ENCODE results near the gene CALN1.

Gene CALN1

GRCh38 chr7:72021716-72022115 is 390.4 kb downstream of the CALN1 start:
- no peak overlapping the region for H3K4me3 ChIP-seq (ENCODE audit: low read depth, low read length)
- no peak for TF ChIP-seq CTCF (IDR thresholded peaks at IDR 0.05; ENCODE audit: low read depth, low read length, missing control alignments)
- DNase-seq (ENCODE audit: low read depth): no peak

GRCh38 chr7:72020311-72020710 is 391.8 kb downstream of the CALN1 start:
- no peak overlapping the region for H3K4me3 ChIP-seq (ENCODE audit: low read depth, low read length)
- no peak for DNase-seq (ENCODE audit: low read depth)
- TF ChIP-seq CTCF (IDR thresholded peaks at IDR 0.05; ENCODE audit: low read depth, low read length, missing control alignments): no peak

GRCh38 chr7:72019436-72019835 is 392.7 kb downstream of the CALN1 start:
- H3K4me3 ChIP-seq (ENCODE audit: low read depth, low read length): no peak overlapping the region
- TF ChIP-seq CTCF (IDR thresholded peaks at IDR 0.05; ENCODE audit: low read depth, low read length, missing control alignments): no peak
- DNase-seq (ENCODE audit: low read depth): no peak

DNA sequence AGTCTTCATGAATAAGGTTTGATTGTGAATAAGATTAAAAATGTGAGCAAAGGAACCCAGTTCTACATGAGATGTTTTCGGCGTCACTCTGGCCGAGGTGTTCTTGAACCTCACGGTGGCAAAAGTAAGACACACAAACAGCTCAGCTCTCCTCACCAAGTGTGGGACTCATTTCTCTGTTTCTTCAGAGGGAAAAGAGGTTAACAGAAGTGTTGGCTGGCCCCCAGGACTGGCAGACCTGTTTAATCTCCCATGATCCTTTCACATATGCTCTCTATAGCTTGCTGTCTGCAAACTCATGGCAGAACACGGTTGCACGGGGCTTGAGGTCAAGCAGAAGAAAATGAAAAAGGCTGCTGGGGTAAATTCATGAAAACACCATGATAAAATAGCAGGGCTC is 394.4 kb downstream of the CALN1 start:
- no peak for TF ChIP-seq CTCF (IDR thresholded peaks at IDR 0.05; ENCODE audit: low read depth, low read length, missing control alignments)
- no peak for DNase-seq (ENCODE audit: low read depth)
- H3K4me3 ChIP-seq (ENCODE audit: low read depth, low read length): no peak overlapping the region

DNA sequence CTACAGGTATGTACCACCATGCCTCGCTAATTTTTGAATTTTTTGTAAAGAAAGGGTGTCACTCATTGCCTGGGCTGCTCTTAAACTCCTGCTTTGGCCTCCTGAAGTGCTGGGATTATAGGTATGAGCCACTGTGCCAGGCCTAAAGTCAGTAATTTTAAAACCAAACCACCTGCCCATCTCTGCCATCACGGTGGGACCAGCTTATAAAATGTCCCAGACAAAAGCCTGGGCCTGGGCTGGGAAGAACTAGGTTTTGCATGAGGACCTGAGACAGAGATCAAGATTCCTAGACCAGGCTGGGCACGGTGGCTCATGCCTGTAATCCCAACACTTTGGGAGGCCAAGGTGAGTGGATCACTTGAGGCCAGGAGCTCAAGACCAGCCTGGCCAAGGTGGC is 395.6 kb downstream of the CALN1 start:
- H3K4me3 ChIP-seq (ENCODE audit: low read depth, low read length): no peak overlapping the region
- no peak for DNase-seq (ENCODE audit: low read depth)
- no peak for TF ChIP-seq CTCF (IDR thresholded peaks at IDR 0.05; ENCODE audit: low read depth, low read length, missing control alignments)

- H3K4me3 ChIP-seq (ENCODE audit: low read depth, low read length): no peak overlapping the region
- DNase-seq (ENCODE audit: low read depth): no peak
- no peak for TF ChIP-seq CTCF (IDR thresholded peaks at IDR 0.05; ENCODE audit: low read depth, low read length, missing control alignments)
Measured at GRCh38 chr7:72015136-72015535, 397.0 kb downstream of the CALN1 start.

DNA sequence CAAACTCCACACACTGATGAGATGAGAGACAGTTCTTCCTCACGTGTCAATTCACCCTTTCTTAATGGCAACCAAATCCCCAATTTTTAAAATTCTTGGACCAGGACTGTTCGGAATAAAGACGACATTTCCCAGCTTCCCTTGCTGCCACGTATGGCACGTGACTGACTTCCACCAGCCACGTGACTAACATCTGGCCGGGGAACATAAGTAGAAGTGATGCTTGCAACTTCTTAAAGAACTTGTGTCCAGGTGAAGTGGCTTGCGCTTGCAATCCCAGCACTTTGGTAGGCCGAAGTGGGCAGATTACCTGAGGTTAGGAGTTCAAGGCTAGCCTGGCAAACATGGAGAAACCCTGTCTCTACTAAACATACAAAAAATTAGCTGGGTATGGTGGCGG is 405.1 kb downstream of the CALN1 start:
- no peak for TF ChIP-seq CTCF (IDR thresholded peaks at IDR 0.05; ENCODE audit: low read depth, low read length, missing control alignments)
- no peak for DNase-seq (ENCODE audit: low read depth)
- H3K4me3 ChIP-seq (ENCODE audit: low read depth, low read length): no peak overlapping the region
